GM13977 (cell line): ENCODE measurements around the gene MFAP5.

Experiments
- DNase-seq: peaks from one replicate; pipeline ENCODE4 v3.0.0; 2012; ENCODE audit warnings: low spot score
- in situ Hi-C: fragments of 300-500 bp; cut with MboI; formaldehyde crosslinking; loops from one replicate; pipeline ENCODE4 v1.12.0; 2022; ENCODE audit warnings: low sequenced_read_pairs, low pct_unique_long_range_greater_than_20kb, mixed read lengths, inconsistent platforms; ENCODE audit not compliant: unreplicated experiment
- TF ChIP-seq, protein P1 (sequence below): IDR thresholded peaks from 2 replicates; pipeline ENCODE4 v1.5.1; 2012; ENCODE audit warnings: mild to moderate bottlenecking, control low read depth; ENCODE audit not compliant: insufficient read depth; ENCODE audit errors: extremely low read depth, missing control alignments

The MFAP5 gene

DNA sequence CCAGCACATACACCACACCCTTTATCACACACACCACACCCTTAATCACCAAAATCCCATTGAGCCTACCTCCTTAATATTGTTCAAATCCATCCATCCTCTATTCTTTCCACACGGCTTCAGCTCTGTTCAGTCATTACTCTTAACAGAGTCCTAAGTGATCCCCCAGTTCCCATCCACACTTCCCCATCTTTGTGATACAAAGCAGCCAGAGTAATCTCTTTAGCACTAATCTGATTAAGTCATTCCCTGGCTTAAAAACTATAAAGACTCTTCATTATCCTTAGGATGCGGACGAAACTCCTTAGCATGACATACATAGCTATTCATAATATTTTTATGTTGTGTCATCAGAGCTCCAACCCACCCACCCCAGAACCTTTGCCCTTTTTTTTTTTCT is 14.7 kb upstream of the MFAP5 start:
- no peak for DNase-seq
- TF ChIP-seq, protein P1, sequence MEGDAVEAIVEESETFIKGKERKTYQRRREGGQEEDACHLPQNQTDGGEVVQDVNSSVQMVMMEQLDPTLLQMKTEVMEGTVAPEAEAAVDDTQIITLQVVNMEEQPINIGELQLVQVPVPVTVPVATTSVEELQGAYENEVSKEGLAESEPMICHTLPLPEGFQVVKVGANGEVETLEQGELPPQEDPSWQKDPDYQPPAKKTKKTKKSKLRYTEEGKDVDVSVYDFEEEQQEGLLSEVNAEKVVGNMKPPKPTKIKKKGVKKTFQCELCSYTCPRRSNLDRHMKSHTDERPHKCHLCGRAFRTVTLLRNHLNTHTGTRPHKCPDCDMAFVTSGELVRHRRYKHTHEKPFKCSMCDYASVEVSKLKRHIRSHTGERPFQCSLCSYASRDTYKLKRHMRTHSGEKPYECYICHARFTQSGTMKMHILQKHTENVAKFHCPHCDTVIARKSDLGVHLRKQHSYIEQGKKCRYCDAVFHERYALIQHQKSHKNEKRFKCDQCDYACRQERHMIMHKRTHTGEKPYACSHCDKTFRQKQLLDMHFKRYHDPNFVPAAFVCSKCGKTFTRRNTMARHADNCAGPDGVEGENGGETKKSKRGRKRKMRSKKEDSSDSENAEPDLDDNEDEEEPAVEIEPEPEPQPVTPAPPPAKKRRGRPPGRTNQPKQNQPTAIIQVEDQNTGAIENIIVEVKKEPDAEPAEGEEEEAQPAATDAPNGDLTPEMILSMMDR = no peak
- in situ Hi-C loops = loop anchor here (25.0 kb wide), 1 partner anchor 185 kb away; no protein-coding TSS in a partner anchor

DNA sequence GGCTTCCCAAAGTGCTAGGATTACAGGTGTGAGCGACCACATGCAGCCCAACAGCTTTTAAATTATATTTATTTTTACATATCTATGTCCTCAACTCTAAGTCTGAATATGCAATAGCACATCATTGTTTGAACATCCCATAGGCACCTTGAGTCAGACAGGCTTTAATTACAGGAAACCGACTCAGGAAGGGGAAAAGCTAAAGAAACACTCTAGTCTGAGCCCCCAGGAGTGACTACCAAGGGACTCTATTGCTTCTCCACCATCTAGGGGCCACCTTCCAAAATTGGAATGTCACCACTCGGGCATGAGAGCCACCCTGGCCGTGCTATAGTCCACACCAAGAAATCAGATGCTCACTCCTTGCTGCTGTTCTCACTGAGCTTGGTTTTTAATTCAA is 14.0 kb upstream of the MFAP5 start:
- in situ Hi-C loops = loop anchor here (25.0 kb wide), 1 partner anchor 186 kb away; no protein-coding TSS in a partner anchor
- TF ChIP-seq, protein P1 = no peak

DNA sequence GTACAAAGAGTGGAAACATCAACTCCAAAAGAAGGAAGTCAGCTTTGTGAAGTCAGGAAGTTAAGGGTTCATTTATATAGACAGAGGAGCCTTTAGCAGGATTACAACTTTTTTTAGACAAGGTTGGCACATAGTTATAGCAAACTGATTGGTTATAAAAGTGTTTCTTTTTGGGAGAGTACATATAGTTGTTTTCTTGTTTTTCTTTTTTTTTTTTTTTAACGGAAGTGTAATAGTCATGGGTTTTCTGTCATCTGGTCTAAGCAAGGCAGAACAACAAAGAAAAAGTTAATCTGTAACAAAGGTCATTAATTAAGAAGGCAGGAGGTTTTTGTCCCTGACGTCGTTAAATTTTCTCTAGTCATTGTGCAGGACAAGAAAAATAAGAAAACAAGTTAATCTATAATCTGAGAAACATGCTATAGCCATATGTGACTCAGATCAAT is 13.0 kb upstream of the MFAP5 start:
- in situ Hi-C loops = loop anchor here (25.0 kb wide), 1 partner anchor 187 kb away; no protein-coding TSS in a partner anchor
- DNase-seq = no peak
- TF ChIP-seq, protein P1 = no peak

More for the DNA sequence above, 14.0 kb upstream of the MFAP5 start:
- no peak for DNase-seq

DNA sequence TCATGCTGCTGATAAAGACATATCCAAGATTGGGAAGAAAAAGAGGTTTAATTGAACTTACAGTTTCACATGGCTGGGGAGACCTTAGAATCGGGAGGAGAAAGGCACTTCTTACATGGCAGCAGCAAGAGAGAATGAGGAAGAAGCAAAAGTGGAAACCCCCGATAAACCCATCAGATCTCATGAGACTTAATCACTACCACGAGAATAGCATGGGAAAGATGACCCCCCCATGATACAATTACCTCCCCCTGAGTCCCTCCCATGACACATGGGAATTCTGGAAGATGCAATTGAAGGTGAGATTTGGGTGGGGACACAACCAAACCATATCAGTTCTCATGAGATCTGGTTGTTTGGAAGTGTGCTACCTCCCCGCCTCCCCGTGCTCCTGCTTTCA is 9.8 kb upstream of the MFAP5 start:
- in situ Hi-C loops = no loop called here
- no peak for DNase-seq
- TF ChIP-seq, protein P1 = no peak

DNA sequence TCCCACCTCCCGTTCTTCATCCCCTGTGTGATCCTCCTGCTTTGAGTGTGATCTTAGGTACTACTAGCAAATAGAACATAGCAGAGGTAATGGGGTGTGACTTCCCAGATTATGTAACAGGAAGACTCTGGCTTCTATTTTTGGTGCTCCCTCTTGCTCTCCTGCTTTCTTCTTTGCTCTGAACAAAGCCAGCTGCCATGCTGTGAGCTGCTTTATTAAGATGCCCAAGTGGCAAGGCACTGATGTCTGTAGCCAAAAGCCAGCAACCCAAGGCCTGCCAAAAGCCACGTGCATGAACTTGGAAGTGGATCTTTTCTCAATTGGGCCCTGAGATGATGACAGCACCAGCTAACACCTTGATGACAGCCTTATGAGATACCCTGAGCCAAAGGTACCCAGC is 5.8 kb upstream of the MFAP5 start:
- DNase-seq = no peak
- in situ Hi-C loops = loop anchor here (10.0 kb wide), 1 partner anchor 376 kb away; no protein-coding TSS in a partner anchor
- TF ChIP-seq, protein P1 = no peak

DNA sequence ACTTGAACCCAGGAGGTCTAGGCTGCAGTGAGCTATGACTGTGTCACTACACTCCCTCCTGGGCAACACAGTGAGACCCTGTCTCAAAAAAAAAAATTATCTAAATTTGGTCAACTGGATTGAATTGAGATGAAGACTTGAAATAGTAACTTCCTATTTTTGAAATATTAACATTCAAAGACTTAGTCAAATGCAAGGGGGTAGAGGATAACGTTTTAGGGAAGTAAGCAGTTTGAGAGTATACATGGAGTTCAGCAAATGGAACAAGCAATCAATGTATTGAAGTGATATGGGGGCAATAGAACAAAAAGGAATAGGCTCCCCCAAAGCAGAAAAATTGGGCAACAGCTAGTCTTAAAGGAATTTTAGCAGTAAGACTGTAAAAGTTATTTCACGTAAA is 4.6 kb upstream of the MFAP5 start:
- TF ChIP-seq, protein P1 = no peak
- no peak for DNase-seq
- in situ Hi-C loops = loop anchor here (10.0 kb wide), 1 partner anchor 378 kb away; no protein-coding TSS in a partner anchor
